ENCODE results near the gene CAPN7.

Gene CAPN7

DNA sequence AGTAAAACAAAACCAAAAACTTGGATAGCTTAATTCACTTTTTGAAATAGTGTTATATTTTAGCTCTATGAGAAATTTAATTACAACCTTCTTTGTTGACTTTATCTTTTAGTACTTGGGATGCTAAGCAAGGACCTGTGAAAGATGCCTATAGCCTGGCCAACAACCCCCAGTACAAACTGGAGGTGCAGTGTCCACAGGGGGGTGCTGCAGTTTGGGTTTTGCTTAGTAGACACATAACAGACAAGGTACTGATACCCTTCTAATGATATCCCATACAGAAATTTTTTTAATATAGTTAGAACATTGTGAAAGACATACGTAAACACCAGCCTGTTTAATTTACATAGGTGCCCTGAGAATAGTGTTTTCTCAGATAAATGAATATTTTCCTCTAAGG is 35.3 kb downstream of the CAPN7 start:
- peak; percentile 15 for DNase-seq (ENCODE audit: low read depth)
- peak; percentile 34 for TF ChIP-seq CTCF (IDR thresholded peaks at IDR 0.05; ENCODE audit: low read depth, low read length, missing control alignments)
- H3K4me3 ChIP-seq (ENCODE audit: low read depth, low read length), result no peak overlapping the region

GRCh38 chr3:15243822-15244482 is 37.9 kb downstream of the CAPN7 start:
- no peak overlapping the region for H3K4me3 ChIP-seq (ENCODE audit: low read depth, low read length)
- no peak for DNase-seq (ENCODE audit: low read depth)
- no peak for TF ChIP-seq CTCF (IDR thresholded peaks at IDR 0.05; ENCODE audit: low read depth, low read length, missing control alignments)

GRCh38 chr3:15246186-15246585 is 40.1 kb downstream of the CAPN7 start:
- TF ChIP-seq CTCF (IDR thresholded peaks at IDR 0.05; ENCODE audit: low read depth, low read length, missing control alignments), result no peak
- no peak overlapping the region for H3K4me3 ChIP-seq (ENCODE audit: low read depth, low read length)
- no peak for DNase-seq (ENCODE audit: low read depth)

DNA sequence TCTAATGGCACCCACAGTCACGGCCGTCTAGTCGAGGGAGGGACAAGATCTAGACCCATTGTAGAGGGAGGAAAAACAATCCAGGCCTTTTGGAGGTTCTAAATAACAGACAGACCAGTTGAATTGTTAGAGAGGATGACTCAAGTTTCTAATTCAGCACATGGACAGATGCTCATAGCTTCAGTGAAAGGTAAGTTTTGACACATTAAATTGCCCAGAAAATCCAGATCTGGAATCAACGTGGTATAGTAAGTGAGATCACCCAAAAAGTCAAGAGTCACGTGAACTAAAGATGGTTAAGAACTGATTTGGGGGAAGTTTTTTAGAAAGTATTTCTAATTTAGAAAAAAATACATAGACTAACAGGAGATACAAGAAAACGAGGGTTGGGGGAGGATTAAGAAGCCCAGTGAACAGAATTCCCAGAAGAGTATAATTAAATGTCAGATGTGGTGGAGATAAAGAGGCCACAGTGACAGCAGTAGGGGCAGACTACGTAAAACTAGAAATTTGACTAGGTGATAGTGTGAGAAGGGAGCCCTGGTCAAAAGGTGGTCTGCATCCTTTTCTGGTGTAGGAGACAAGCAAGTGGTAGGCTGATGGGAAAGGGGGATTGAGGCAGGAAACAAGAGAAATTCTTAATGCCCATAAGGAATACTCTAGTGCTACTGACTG is 47.1 kb downstream of the CAPN7 start:
- no peak for TF ChIP-seq CTCF (IDR thresholded peaks at IDR 0.05; ENCODE audit: low read depth, low read length, missing control alignments)
- DNase-seq (ENCODE audit: low read depth), result no peak
- no peak overlapping the region for H3K4me3 ChIP-seq (ENCODE audit: low read depth, low read length)

- no peak for DNase-seq (ENCODE audit: low read depth)
- TF ChIP-seq CTCF (IDR thresholded peaks at IDR 0.05; ENCODE audit: low read depth, low read length, missing control alignments), result no peak
- H3K4me3 ChIP-seq (ENCODE audit: low read depth, low read length), result no peak overlapping the region
These were observed 49.2 kb downstream of the CAPN7 start for GRCh38 chr3:15255215-15255614.

DNA sequence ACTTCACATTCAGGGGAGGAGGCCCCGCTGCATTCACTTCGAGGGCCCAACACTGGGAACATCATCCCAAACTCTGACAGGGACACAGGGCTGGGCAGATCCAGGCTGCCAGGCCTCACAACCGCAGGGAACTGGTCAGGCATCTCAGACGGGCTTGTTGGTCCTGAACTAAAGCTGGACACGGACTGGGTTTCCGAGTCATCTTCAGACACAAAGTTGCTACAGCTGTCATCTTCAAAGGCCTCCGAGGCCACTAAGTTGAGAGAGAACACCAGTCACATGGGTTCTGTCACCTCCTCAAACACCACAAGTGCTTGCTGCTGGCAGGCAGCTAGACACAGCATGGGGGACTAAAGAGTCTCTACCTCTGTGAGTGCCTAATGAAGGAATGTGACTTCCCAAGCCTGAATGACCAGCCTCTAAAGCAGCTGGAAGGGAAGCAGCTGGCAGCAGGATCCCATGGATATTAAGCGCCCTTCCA is 50.9 kb downstream of the CAPN7 start:
- no peak overlapping the region for H3K4me3 ChIP-seq (ENCODE audit: low read depth, low read length)
- no peak for TF ChIP-seq CTCF (IDR thresholded peaks at IDR 0.05; ENCODE audit: low read depth, low read length, missing control alignments)
- no peak for DNase-seq (ENCODE audit: low read depth)

GRCh38 chr3:15258720-15259119 is 52.7 kb downstream of the CAPN7 start:
- TF ChIP-seq CTCF (IDR thresholded peaks at IDR 0.05; ENCODE audit: low read depth, low read length, missing control alignments), result no peak
- DNase-seq (ENCODE audit: low read depth), result no peak
- no peak overlapping the region for H3K4me3 ChIP-seq (ENCODE audit: low read depth, low read length)

Data from GM12864 (cell line).